ENCODE data around the gene TAF1.

GRCh38 chrX:71420686-71421085 lies 54.5 kb downstream of the TAF1 start:
- TF ChIP-seq CTCF (IDR thresholded peaks at IDR 0.05) = no peak
- no peak for TF ChIP-seq POLR2A (IDR thresholded peaks at IDR 0.05)
